ENCODE measurements around the gene RFX4.

The RFX4 gene

GRCh38 chr12:106758349-106759110 is 175.7 kb downstream of the RFX4 start:
- TF ChIP-seq GATA3 (IDR thresholded peaks at IDR 0.05; ENCODE audit: low read depth, low read length) (no peak), GATA2 (IDR thresholded peaks at IDR 0.05; ENCODE audit: low read depth, low read length) (no peak)

- TF ChIP-seq GATA3 (IDR thresholded peaks at IDR 0.05; ENCODE audit: low read depth, low read length), result no peak
- TF ChIP-seq GATA2 (IDR thresholded peaks at IDR 0.05; ENCODE audit: low read depth, low read length), result no peak
Measured at GRCh38 chr12:106759526-106760183, 176.9 kb downstream of the RFX4 start.

GRCh38 chr12:106760184-106760531 is 177.4 kb downstream of the RFX4 start:
- TF ChIP-seq GATA2 (IDR thresholded peaks at IDR 0.05; ENCODE audit: low read depth, low read length), result no peak
- TF ChIP-seq GATA3 (IDR thresholded peaks at IDR 0.05; ENCODE audit: low read depth, low read length), result no peak

- TF ChIP-seq GATA3 (IDR thresholded peaks at IDR 0.05; ENCODE audit: low read depth, low read length) (no peak), GATA2 (IDR thresholded peaks at IDR 0.05; ENCODE audit: low read depth, low read length) (no peak)
Measured at GRCh38 chr12:106764220-106764619, 181.4 kb downstream of the RFX4 start.

GRCh38 chr12:106764738-106765137 is 181.9 kb downstream of the RFX4 start:
- no peak for TF ChIP-seq GATA3 (IDR thresholded peaks at IDR 0.05; ENCODE audit: low read depth, low read length)
- no peak for TF ChIP-seq GATA2 (IDR thresholded peaks at IDR 0.05; ENCODE audit: low read depth, low read length)

- TF ChIP-seq GATA2 (IDR thresholded peaks at IDR 0.05; ENCODE audit: low read depth, low read length) (no peak), GATA3 (IDR thresholded peaks at IDR 0.05; ENCODE audit: low read depth, low read length) (no peak)
Measured at GRCh38 chr12:106766393-106766826, 183.6 kb downstream of the RFX4 start.

GRCh38 chr12:106767206-106767605 is 184.4 kb downstream of the RFX4 start:
- TF ChIP-seq GATA3 (IDR thresholded peaks at IDR 0.05; ENCODE audit: low read depth, low read length), result no peak
- TF ChIP-seq GATA2 (IDR thresholded peaks at IDR 0.05; ENCODE audit: low read depth, low read length), result no peak

GRCh38 chr12:106767954-106768822 is 185.4 kb downstream of the RFX4 start:
- no peak for TF ChIP-seq GATA2 (IDR thresholded peaks at IDR 0.05; ENCODE audit: low read depth, low read length)
- TF ChIP-seq GATA3 (IDR thresholded peaks at IDR 0.05; ENCODE audit: low read depth, low read length), result no peak

- TF ChIP-seq GATA2 (IDR thresholded peaks at IDR 0.05; ENCODE audit: low read depth, low read length), result no peak
- TF ChIP-seq GATA3 (IDR thresholded peaks at IDR 0.05; ENCODE audit: low read depth, low read length), result no peak
Measured at GRCh38 chr12:106769078-106769477, 186.3 kb downstream of the RFX4 start.

GRCh38 chr12:106769546-106769945 is 186.7 kb downstream of the RFX4 start:
- TF ChIP-seq GATA2 (IDR thresholded peaks at IDR 0.05; ENCODE audit: low read depth, low read length) (no peak), GATA3 (IDR thresholded peaks at IDR 0.05; ENCODE audit: low read depth, low read length) (no peak)

- no peak for TF ChIP-seq GATA2 (IDR thresholded peaks at IDR 0.05; ENCODE audit: low read depth, low read length)
- no peak for TF ChIP-seq GATA3 (IDR thresholded peaks at IDR 0.05; ENCODE audit: low read depth, low read length)
Measured at GRCh38 chr12:106771425-106771824, 188.6 kb downstream of the RFX4 start.

GRCh38 chr12:106773286-106774004 is 190.6 kb downstream of the RFX4 start:
- peak; percentile 45 for TF ChIP-seq GATA2 (IDR thresholded peaks at IDR 0.05; ENCODE audit: low read depth, low read length)
- no peak for TF ChIP-seq GATA3 (IDR thresholded peaks at IDR 0.05; ENCODE audit: low read depth, low read length)

GRCh38 chr12:106774005-106774807 is 191.4 kb downstream of the RFX4 start, which contains the start of gene RIC8B:
TSS of gene RIC8B (plus strand) at chr12:106774682. CDS start at chr12:106774746, 64 bp downstream.
- no peak for TF ChIP-seq GATA3 (IDR thresholded peaks at IDR 0.05; ENCODE audit: low read depth, low read length)
- no peak for TF ChIP-seq GATA2 (IDR thresholded peaks at IDR 0.05; ENCODE audit: low read depth, low read length)
